Activated CD4-positive, alpha-beta T cell treated with anti-CD3 and anti-CD28 coated beads, Interleukin-2, Interleukin-4, amounts not matched to agents 100 ng/mL and 50 ng/mL, durations not matched to agents 16 hours and 8 hours (primary cell): ENCODE data around the gene MYCBP2.
"Not testable (repeated sequence)": the region's sequence is repeated elsewhere in the genome, so short reads cannot be mapped to it uniquely, and the experiment has no call there.

ENCODE experiments used
- DNase-seq: peaks from one replicate; pipeline ENCODE4 v3.0.0-alpha.2; 2020; ENCODE audit warnings: low spot score

MYCBP2 gene

GRCh38 chr13:77213644-77214043 is 113.2 kb downstream of the MYCBP2 start:
- no peak for DNase-seq

- DNase-seq: no peak
These were observed 119.0 kb downstream of the MYCBP2 start for GRCh38 chr13:77207943-77208342.

- DNase-seq: not testable (repeated sequence)
These were observed 127.9 kb downstream of the MYCBP2 start for GRCh38 chr13:77198995-77199394.

GRCh38 chr13:77196052-77196618 is 130.8 kb downstream of the MYCBP2 start:
- DNase-seq: no peak

GRCh38 chr13:77190349-77190958 is 136.4 kb downstream of the MYCBP2 start:
- no peak for DNase-seq

GRCh38 chr13:77185721-77186120 is 141.2 kb downstream of the MYCBP2 start:
- no peak for DNase-seq

GRCh38 chr13:77184455-77184854 is 142.4 kb downstream of the MYCBP2 start:
- peak; percentile 75 for DNase-seq

GRCh38 chr13:77180011-77180410 is 146.9 kb downstream of the MYCBP2 start:
- DNase-seq: no peak

- DNase-seq: no peak
These were observed 149.2 kb downstream of the MYCBP2 start for GRCh38 chr13:77177646-77178045.

- DNase-seq: no peak
These were observed 150.5 kb downstream of the MYCBP2 start for GRCh38 chr13:77176350-77176749.

GRCh38 chr13:77172650-77173049 is 154.2 kb downstream of the MYCBP2 start:
- DNase-seq: no peak

GRCh38 chr13:77171451-77171850 is 155.4 kb downstream of the MYCBP2 start:
- no peak for DNase-seq

- DNase-seq: no peak
These were observed 158.7 kb downstream of the MYCBP2 start for GRCh38 chr13:77168237-77168636.

- no peak for DNase-seq
These were observed 176.2 kb downstream of the MYCBP2 start for GRCh38 chr13:77150651-77151050.

GRCh38 chr13:77143431-77143830 is 183.5 kb downstream of the MYCBP2 start:
- no peak for DNase-seq

- DNase-seq: no peak
These were observed 187.6 kb downstream of the MYCBP2 start for GRCh38 chr13:77139306-77139705.

- no peak for DNase-seq
These were observed 188.1 kb downstream of the MYCBP2 start for GRCh38 chr13:77138813-77139212.

GRCh38 chr13:77136902-77137420 is 189.9 kb downstream of the MYCBP2 start:
- no peak for DNase-seq

- no peak for DNase-seq
These were observed 202.5 kb downstream of the MYCBP2 start for GRCh38 chr13:77124423-77124822.

GRCh38 chr13:77118134-77118533 is 208.8 kb downstream of the MYCBP2 start:
- no peak for DNase-seq

- DNase-seq: no peak
These were observed 212.6 kb downstream of the MYCBP2 start for GRCh38 chr13:77114271-77114670.

- DNase-seq: no peak
These were observed 213.4 kb downstream of the MYCBP2 start for GRCh38 chr13:77113496-77113895.

GRCh38 chr13:77105051-77105450 is 221.8 kb downstream of the MYCBP2 start:
- no peak for DNase-seq

- no peak for DNase-seq
These were observed 227.5 kb downstream of the MYCBP2 start for GRCh38 chr13:77099415-77099814.
